MM.1S (cell line): ENCODE results near the gene FUOM.

Experiments used
- DNase-seq: peaks from one replicate; pipeline ENCODE4 v3.0.0-alpha.2; 2015
- H2AFZ ChIP-seq: fragments of 300-600 bp; sonication (generic); 2 replicates; pipeline ENCODE4 v1.6.0; 2016; ENCODE audit warnings: antibody characterized with exemption, low read length
- H3F3A ChIP-seq: fragments of 300-600 bp; sonication (generic); 2 replicates; pipeline ENCODE4 v1.6.1; 2016; ENCODE audit warnings: mild to moderate bottlenecking, antibody characterized with exemption, low read length, moderate library complexity, mixed read lengths; ENCODE audit not compliant: insufficient read depth
- H3K27ac ChIP-seq: fragments of 300-600 bp; sonication (generic); 2 replicates; pipeline ENCODE4 v1.5.1; 2016; ENCODE audit warnings: mild to moderate bottlenecking, low read length
- H3K27me3 ChIP-seq: fragments of 300-600 bp; sonication (generic); replicated peaks from 2 replicates; pipeline ENCODE4 v1.6.0; 2016; ENCODE audit warnings: low read length; ENCODE audit not compliant: insufficient read depth
- H3K36me3 ChIP-seq: fragments of 300-600 bp; sonication (generic); replicated peaks from 2 replicates; pipeline ENCODE4 v1.6.1; 2016; ENCODE audit warnings: mild to moderate bottlenecking, low read length, mixed read lengths; ENCODE audit not compliant: insufficient read depth
- H3K4me1 ChIP-seq: fragments of 300-600 bp; sonication (generic); 2 replicates; pipeline ENCODE4 v1.6.1; 2016; ENCODE audit warnings: low read length, mixed read lengths
- H3K4me2 ChIP-seq: fragments of 300-600 bp; sonication (generic); 2 replicates; pipeline ENCODE4 v1.6.0; 2016; ENCODE audit warnings: low read depth, low read length
- H3K4me3 ChIP-seq: fragments of 300-600 bp; sonication (generic); 2 replicates; pipeline ENCODE4 v1.5.1; 2016; ENCODE audit warnings: low read length, mixed read lengths
- H3K79me2 ChIP-seq: fragments of 300-600 bp; sonication (generic); 2 replicates; pipeline ENCODE4 v1.6.1; 2016; ENCODE audit warnings: mixed run types, low read length, mixed read lengths
- H3K9ac ChIP-seq: fragments of 300-600 bp; sonication (generic); 2 replicates; pipeline ENCODE4 v1.6.1; 2016; ENCODE audit warnings: low read length, mixed read lengths
- H3K9me2 ChIP-seq: fragments of 300-600 bp; sonication (generic); replicated peaks from 2 replicates; pipeline ENCODE4 v1.6.1; 2016; ENCODE audit warnings: mild to moderate bottlenecking, low read length, mixed read lengths; ENCODE audit not compliant: insufficient read depth
- H3K9me3 ChIP-seq: fragments of 300-600 bp; sonication (generic); replicated peaks from 2 replicates; pipeline ENCODE4 v1.6.1; 2016; ENCODE audit warnings: mild to moderate bottlenecking, low read length, mixed read lengths; ENCODE audit not compliant: insufficient read depth
- H4K20me1 ChIP-seq: fragments of 300-600 bp; sonication (generic); 2 replicates; pipeline ENCODE4 v1.6.1; 2016; ENCODE audit warnings: mild to moderate bottlenecking, low read length, moderate library complexity, mixed read lengths; ENCODE audit not compliant: insufficient read depth
- CTCF ChIP-seq: fragments of 300-600 bp; sonication (generic); IDR thresholded peaks from 2 replicates; pipeline ENCODE4 v1.5.1; 2016; ENCODE audit warnings: antibody characterized with exemption, low read length, mixed read lengths
- EZH2 ChIP-seq: fragments of 300-600 bp; sonication (generic); optimal IDR thresholded peaks from 2 replicates; pipeline ENCODE3; 2017; ENCODE audit warnings: low read depth, mild to moderate bottlenecking, antibody characterized with exemption, low read length, mixed read lengths
- EZH2phosphoT487 ChIP-seq: fragments of 300-600 bp; sonication (generic); IDR thresholded peaks from 2 replicates; pipeline ENCODE4 v1.6.1; 2018; ENCODE audit warnings: antibody characterized with exemption, low read length

Gene FUOM

GRCh38 chr10:133391249-133391635, 33.4 kb upstream of the FUOM start:
- Histone ChIP-seq H3K4me2 (0 out of 2 replicates have a peak overlapping the region, but pooled peaks have one; percentile 92), H2AFZ (no peak overlapping the region), H3K36me3 (no peaks in the 10 kb centered on the region), H4K20me1 (no peaks in the 10 kb centered on the region), H3K9me3 (no peaks in the 10 kb centered on the region), H3K9me2 (no peaks in the 10 kb centered on the region), H3K9ac (no peak overlapping the region), H3K27me3 (no peaks in the 10 kb centered on the region), H3K79me2 (peaks cover 34% of the 10 kb centered on the region), H3K4me1 (peaks cover 24% of the 10 kb centered on the region), H3K4me3 (no peak overlapping the region), H3K27ac (peak overlapping the region; percentile 88; the same call in 1 of the 2 replicates), H3F3A (peaks cover 29% of the 10 kb centered on the region)
- TF ChIP-seq EZH2phosphoT487 (no peak), CTCF (no peak), EZH2 (no peak)
- no peak for DNase-seq

- Histone ChIP-seq H3K27ac (peak overlapping the region; percentile 88; the same call in 1 of the 2 replicates), H3K9ac (peak overlapping the region; percentile 76; the same call in 1 of the 2 replicates), H3K79me2 (peaks cover 29% of the 10 kb centered on the region), H3K4me1 (peaks cover 24% of the 10 kb centered on the region), H3F3A (peaks cover 29% of the 10 kb centered on the region), H3K4me3 (peak overlapping the region; percentile 68; the same call in 1 of the 2 replicates), H2AFZ (no peak overlapping the region), H3K4me2 (peak overlapping the region; percentile 92; the same call in 1 of the 2 replicates), H3K9me3 (no peaks in the 10 kb centered on the region), H3K9me2 (no peaks in the 10 kb centered on the region), H3K36me3 (no peaks in the 10 kb centered on the region), H3K27me3 (no peaks in the 10 kb centered on the region), H4K20me1 (no peaks in the 10 kb centered on the region)
- no peak for TF ChIP-seq EZH2
- no peak for TF ChIP-seq CTCF
- TF ChIP-seq EZH2phosphoT487, result no peak
- no peak for DNase-seq
These were observed 32.9 kb upstream of the FUOM start for GRCh38 chr10:133390597-133391248.

- no peaks in the 10 kb centered on the region for H3K9me3 ChIP-seq
- no peaks in the 10 kb centered on the region for H3K36me3 ChIP-seq
- no peaks in the 10 kb centered on the region for H3K27me3 ChIP-seq
- H3K4me1 ChIP-seq, result peaks cover 24% of the 10 kb centered on the region
- H4K20me1 ChIP-seq, result no peaks in the 10 kb centered on the region
- peak overlapping the region; percentile 59 for H2AFZ ChIP-seq
- H3K9me2 ChIP-seq, result no peaks in the 10 kb centered on the region
- peak overlapping the region; percentile 76 for H3K9ac ChIP-seq
- TF ChIP-seq EZH2, result no peak
- peak; percentile 4; the same call in 1 of the 2 replicates for TF ChIP-seq CTCF
- H3K27ac ChIP-seq, result peak overlapping the region; percentile 88
- H3K4me2 ChIP-seq, result peak overlapping the region; percentile 92
- 0 out of 2 replicates have a peak, but pooled peaks cover 14% of the 10 kb centered on the region for H3K79me2 ChIP-seq
- H3F3A ChIP-seq, result peaks cover 29% of the 10 kb centered on the region
- peak; percentile 89 for DNase-seq
- H3K4me3 ChIP-seq, result peak overlapping the region; percentile 68
These were observed 31.4 kb upstream of the FUOM start for GRCh38 chr10:133388973-133389818.
